BLaER1 treated with 17β-estradiol and CSF1 and Interleukin-3, amounts not matched to agents 10 nM and 100 nM (cell line): ENCODE data around the gene ENTPD8.
"Not testable (repeated sequence)": the region's sequence is repeated elsewhere in the genome, so short reads cannot be mapped to it uniquely, and the experiment has no call there.

Source experiments
- H3K27ac ChIP-seq, 11 experiments: shearing (Covaris generic); formaldehyde crosslinking; 2 replicates each; pipeline ENCODE4 v1.8.1; 2022
- H3K27me3 ChIP-seq, 11 experiments: shearing (Covaris generic); formaldehyde crosslinking; 2 replicates each; pipeline ENCODE4 v1.8.1; 2022
- H3K36me3 ChIP-seq, 11 experiments: shearing (Covaris generic); formaldehyde crosslinking; 2 replicates each; pipeline ENCODE4 v1.8.1; 2022
- H3K4me1 ChIP-seq, 10 experiments: shearing (Covaris generic); formaldehyde crosslinking; 2 replicates each; pipeline ENCODE4 v1.8.1; 2022
- H3K4me2 ChIP-seq, 11 experiments: shearing (Covaris generic); formaldehyde crosslinking; 2 replicates each; pipeline ENCODE4 v1.8.1; 2022
- H3K4me3 ChIP-seq, 10 experiments: shearing (Covaris generic); formaldehyde crosslinking; 2 replicates each; pipeline ENCODE4 v1.8.1; 2022
- H3K9ac ChIP-seq, 11 experiments: shearing (Covaris generic); formaldehyde crosslinking; 2 replicates each; pipeline ENCODE4 v1.8.1; 2022
- H3K9me3 ChIP-seq, 11 experiments: shearing (Covaris generic); formaldehyde crosslinking; replicated peaks in 1 of 11; 2 replicates each; pipeline ENCODE4 v1.8.1; 2022
- H4K20me1 ChIP-seq, 11 experiments: shearing (Covaris generic); formaldehyde crosslinking; 2 replicates each; pipeline ENCODE4 v1.8.1; 2022
- Cebpa-rat ChIP-seq, 11 experiments: shearing (Covaris generic); IDR thresholded peaks; 2 replicates each; pipeline ENCODE4 v1.8.1; 2022

ENTPD8 gene

GRCh38 chr9:137453643-137454081 is 12.5 kb upstream of the ENTPD8 start:
- Histone ChIP-seq H3K4me3 (peak overlapping the region in 7 of 10 experiments; percentile 7 to 44 (median 23); a peak in 8 of 20 replicates), H3K27ac (peak overlapping the region in 1 of 11 experiments; percentile 32; a peak in 1 of 22 replicates), H3K9me3 (no peaks in the 10 kb centered on the region), H3K4me1 (peaks cover 72 to 91% (median 86%) of the 10 kb centered on the region in 10 experiments), H3K4me2 (peak overlapping the region; percentile 63 to 87 (median 79)), H3K36me3 (peaks cover 7 to 54% (median 35%) of the 10 kb centered on the region in 11 experiments; a peak in 17 of 22 replicates), H3K27me3 (no peaks in the 10 kb centered on the region), H3K9ac (peak overlapping the region in 3 of 11 experiments; percentile 14 to 23 (median 22); a peak in 3 of 22 replicates), H4K20me1 (peaks cover 0 to 82% (median 70%) of the 10 kb centered on the region in 11 experiments; a peak in 19 of 22 replicates)
- TF ChIP-seq Cebpa-rat (IDR thresholded peaks at IDR 0.05), result no peak

DNA sequence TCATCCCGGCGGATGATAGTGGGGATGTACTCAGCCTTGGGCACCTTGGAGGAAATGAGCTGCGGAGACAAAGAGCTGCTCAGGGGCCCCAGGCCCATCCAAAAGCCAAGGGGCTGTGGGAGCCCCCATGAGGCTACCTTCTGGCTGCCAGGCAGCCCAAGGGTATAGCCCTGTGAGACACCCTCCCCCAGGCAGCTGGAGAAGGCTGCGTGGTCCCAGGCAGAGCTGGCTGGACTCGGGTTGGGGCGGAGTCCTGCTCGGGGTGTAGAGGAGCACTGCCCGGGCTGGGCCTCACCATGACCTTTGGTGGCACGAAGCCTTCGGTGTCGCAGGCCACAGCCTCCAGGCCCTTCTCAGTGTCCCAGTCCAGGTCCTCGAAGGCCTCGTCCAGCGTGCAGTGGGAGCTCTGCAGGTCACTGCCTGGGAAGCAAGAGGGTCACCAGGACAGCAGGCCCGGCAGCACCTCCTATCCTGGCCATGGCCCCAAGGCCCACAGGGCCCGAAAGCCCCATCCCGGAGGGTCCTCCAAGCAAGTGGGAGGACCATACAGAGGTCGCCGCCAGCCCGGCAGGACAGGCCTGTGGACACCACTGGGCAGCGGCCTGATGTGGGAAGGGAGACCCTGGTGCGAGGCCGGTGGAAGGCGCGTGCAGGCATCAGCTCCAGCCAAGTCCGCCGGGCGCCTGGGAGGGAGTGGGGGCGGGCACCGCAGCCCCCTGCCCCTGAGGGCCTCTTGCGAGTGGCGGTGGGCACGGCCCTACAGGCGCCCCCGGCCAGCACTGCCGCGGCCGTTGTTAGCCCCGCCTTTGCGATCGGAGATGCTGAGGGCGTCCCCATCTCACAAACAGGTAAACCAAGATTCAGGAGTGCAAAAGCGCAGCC is 11.8 kb upstream of the ENTPD8 start:
- Histone ChIP-seq H3K27me3 (no peaks in the 10 kb centered on the region), H3K4me2 (peak overlapping the region; percentile 63 to 87 (median 79)), H3K9me3 (no peaks in the 10 kb centered on the region), H3K27ac (peak overlapping the region in 1 of 11 experiments; percentile 32; a peak in 1 of 22 replicates), H3K9ac (peak overlapping the region in 3 of 11 experiments; percentile 14 to 23 (median 22); a peak in 3 of 22 replicates), H3K4me1 (peaks cover 73 to 87% (median 81%) of the 10 kb centered on the region in 10 experiments), H3K4me3 (peak overlapping the region in 7 of 10 experiments; percentile 7 to 44 (median 23); a peak in 7 of 20 replicates), H4K20me1 (peaks cover 0 to 82% (median 69%) of the 10 kb centered on the region in 11 experiments; a peak in 19 of 22 replicates), H3K36me3 (peaks cover 7 to 60% (median 38%) of the 10 kb centered on the region in 11 experiments; a peak in 17 of 22 replicates)
- no peak for TF ChIP-seq Cebpa-rat (IDR thresholded peaks at IDR 0.05)

GRCh38 chr9:137452006-137452760 is 11.0 kb upstream of the ENTPD8 start:
- H3K9ac ChIP-seq, result no peak overlapping the region
- no peak overlapping the region for H3K4me3 ChIP-seq
- no peak overlapping the region for H3K27ac ChIP-seq
- H3K36me3 ChIP-seq, result peaks cover 7 to 54% (median 34%) of the 10 kb centered on the region in 11 experiments; a peak in 17 of 22 replicates
- peaks cover 0 to 82% (median 69%) of the 10 kb centered on the region in 11 experiments; a peak in 18 of 22 replicates for H4K20me1 ChIP-seq
- H3K4me2 ChIP-seq, result peak overlapping the region in 9 of 11 experiments; percentile 63 to 87 (median 79); a peak in 18 of 22 replicates
- no peak for TF ChIP-seq Cebpa-rat (IDR thresholded peaks at IDR 0.05)
- H3K9me3 ChIP-seq, result no peaks in the 10 kb centered on the region
- no peaks in the 10 kb centered on the region for H3K27me3 ChIP-seq
- H3K4me1 ChIP-seq, result peaks cover 69 to 87% (median 75%) of the 10 kb centered on the region in 10 experiments

GRCh38 chr9:137451264-137452005 is 10.3 kb upstream of the ENTPD8 start:
- not testable (repeated sequence) for H3K9ac ChIP-seq, H3K4me3 ChIP-seq, H3K27ac ChIP-seq, H3K9me3 ChIP-seq, H3K27me3 ChIP-seq
- H4K20me1 ChIP-seq, result peaks cover 0 to 82% (median 67%) of the 10 kb centered on the region in 11 experiments; a peak in 18 of 22 replicates
- peak overlapping the region in 9 of 11 experiments; percentile 63 to 87 (median 79); a peak in 17 of 22 replicates for H3K4me2 ChIP-seq
- H3K4me1 ChIP-seq, result peaks cover 62 to 87% (median 74%) of the 10 kb centered on the region in 10 experiments
- H3K36me3 ChIP-seq, result peaks cover 7 to 47% (median 30%) of the 10 kb centered on the region in 11 experiments; a peak in 16 of 22 replicates

- H3K4me3 ChIP-seq, H3K27ac ChIP-seq, H3K9ac ChIP-seq, H3K9me3 ChIP-seq, H3K27me3 ChIP-seq: not testable (repeated sequence)
- Histone ChIP-seq H3K4me1 (peaks cover 60 to 87% (median 74%) of the 10 kb centered on the region in 10 experiments), H3K36me3 (peaks cover 7 to 45% (median 30%) of the 10 kb centered on the region in 11 experiments; a peak in 16 of 22 replicates), H4K20me1 (peaks cover 0 to 82% (median 59%) of the 10 kb centered on the region in 11 experiments; a peak in 18 of 22 replicates), H3K4me2 (peak overlapping the region in 8 of 11 experiments; percentile 10 to 75 (median 66); a peak in 9 of 22 replicates)
Observed at GRCh38 chr9:137450539-137451222, 9.5 kb upstream of the ENTPD8 start.

DNA sequence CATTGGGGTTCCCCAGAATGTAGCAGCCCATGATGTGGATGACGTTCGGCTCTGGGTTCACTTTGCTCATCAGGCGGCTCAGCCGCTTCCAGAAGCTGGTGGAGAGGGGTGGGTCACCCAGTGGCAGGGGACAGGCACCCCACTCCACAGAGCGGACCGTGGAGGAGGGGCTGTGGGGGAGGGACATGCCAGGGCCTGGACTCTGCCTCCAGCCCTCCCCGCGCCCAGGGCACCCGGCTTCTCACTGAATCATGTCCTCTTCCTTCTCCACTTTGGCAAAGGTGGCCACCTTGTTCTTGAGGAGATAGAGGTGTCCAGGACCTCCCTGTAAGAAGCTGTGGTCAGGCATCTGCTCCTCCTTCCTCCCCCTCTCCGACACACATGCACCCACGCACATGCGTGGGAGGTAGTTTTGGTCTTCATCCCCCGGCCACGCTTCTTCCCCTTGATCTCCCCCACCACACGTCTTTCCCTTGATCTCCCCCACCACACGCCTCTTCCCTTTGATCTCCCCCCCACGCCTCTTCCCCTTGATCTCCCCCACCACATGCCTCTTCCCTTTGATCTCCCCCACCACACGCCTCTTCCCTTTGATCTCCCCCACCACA is 8.9 kb upstream of the ENTPD8 start:
- TF ChIP-seq Cebpa-rat (IDR thresholded peaks at IDR 0.05), result no peak
- Histone ChIP-seq H3K9me3 (no peaks in the 10 kb centered on the region), H3K4me2 (peak overlapping the region; percentile 36 to 76 (median 66)), H3K4me3 (no peak overlapping the region), H4K20me1 (peaks cover 0 to 79% (median 53%) of the 10 kb centered on the region in 11 experiments; a peak in 17 of 22 replicates), H3K27me3 (peaks cover 0 to 6% (median 0%) of the 10 kb centered on the region in 11 experiments; a peak in 2 of 22 replicates), H3K4me1 (peaks cover 60 to 87% (median 73%) of the 10 kb centered on the region in 10 experiments), H3K9ac (no peak overlapping the region), H3K36me3 (peaks cover 7 to 38% (median 24%) of the 10 kb centered on the region in 11 experiments; a peak in 16 of 22 replicates), H3K27ac (no peak overlapping the region)

DNA sequence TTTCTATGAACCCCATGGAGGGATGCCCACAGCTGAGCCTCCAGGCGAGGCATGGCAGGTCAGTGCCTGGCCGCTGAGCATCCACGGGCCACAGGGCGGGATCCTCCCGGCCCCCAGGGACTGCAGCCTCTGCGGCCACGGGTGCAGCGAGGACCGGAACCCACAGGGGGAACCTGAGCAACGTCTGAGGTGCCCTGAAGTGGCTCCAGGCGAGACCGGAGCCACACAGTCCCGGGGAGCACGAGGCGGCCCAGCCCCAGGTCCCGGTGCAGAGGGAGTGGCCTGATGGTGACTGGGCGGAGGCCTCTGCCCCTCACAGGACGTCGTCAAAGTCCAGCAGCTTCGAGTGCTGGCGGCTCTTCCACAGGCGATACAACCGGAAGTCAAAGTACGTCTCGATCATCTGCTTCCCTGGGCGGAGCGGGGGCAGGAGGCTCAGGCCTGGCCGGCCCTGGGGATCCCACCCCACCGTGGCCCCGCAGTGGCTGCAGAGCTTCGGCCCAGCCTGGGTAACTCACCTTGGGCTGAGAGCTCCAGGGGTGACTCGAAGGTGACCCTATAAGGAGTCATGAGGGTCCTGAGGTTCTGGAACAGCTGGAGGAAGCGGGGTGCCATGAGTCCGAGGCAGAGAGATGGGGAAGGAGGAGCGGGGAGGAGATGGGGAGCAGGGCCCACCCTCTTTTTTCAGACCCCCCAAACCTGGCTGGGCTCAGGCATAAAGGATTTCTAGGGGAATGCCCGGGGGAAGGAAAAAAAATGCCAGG is 8.1 kb upstream of the ENTPD8 start:
- H3K27ac ChIP-seq, result no peak overlapping the region

More for the DNA sequence above, 8.1 kb upstream of the ENTPD8 start:
- peak overlapping the region; percentile 36 to 76 (median 66) for H3K4me2 ChIP-seq
- no peak overlapping the region for H3K4me3 ChIP-seq
- peaks cover 52 to 82% (median 68%) of the 10 kb centered on the region in 10 experiments for H3K4me1 ChIP-seq
- peaks cover 7 to 32% (median 20%) of the 10 kb centered on the region in 11 experiments; a peak in 16 of 22 replicates for H3K36me3 ChIP-seq
- peaks cover 0 to 74% (median 45%) of the 10 kb centered on the region in 11 experiments; a peak in 17 of 22 replicates for H4K20me1 ChIP-seq
- no peak overlapping the region for H3K9ac ChIP-seq
- H3K27me3 ChIP-seq, result peaks cover 0 to 6% (median 0%) of the 10 kb centered on the region in 11 experiments; a peak in 2 of 22 replicates
- no peak for TF ChIP-seq Cebpa-rat (IDR thresholded peaks at IDR 0.05)
- H3K9me3 ChIP-seq, result no peaks in the 10 kb centered on the region
